Measurements from ENCODE around the gene IER5. TPM values are rescaled to one million over a fixed set of nuclear protein-coding genes. Genes with fewer than 3 reads are reported as not detected.
A peak's percentile ranks its signal among the peaks of the same experiment; 100 is the strongest.

Gene IER5
- total RNA-seq, 1 experiment from 2014 or later = 20.4 TPM

- Histone ChIP-seq H3K4me3 (ENCODE audit: low read depth in 2 of 2, low read length in 2 of 2) (no peak overlapping the region), H3K9me3 (ENCODE audit: control insufficient read depth, insufficient read depth, low read depth, low read length) (no peaks in the 10 kb centered on the region), H3K27me3 (ENCODE audit: control insufficient read depth, insufficient read depth, low read length) (no peaks in the 10 kb centered on the region; the same call in 1 of the 2 replicates), H3K36me3 (ENCODE audit: control insufficient read depth, insufficient read depth, low read length) (no peaks in the 10 kb centered on the region), H3K27ac (ENCODE audit: low read length) (no peak overlapping the region), H3K4me1 (ENCODE audit: control insufficient read depth, insufficient read depth, low read length) (no peaks in the 10 kb centered on the region)
- DNase-seq (ENCODE audit: low read depth, low spot score) = no peak
- no TSS peak for BruUV-seq (replicated peaks)
- intact Hi-C loops (cut with micrococcal nuclease; ENCODE audit: unreplicated experiment) (no loop called here), in situ Hi-C loops (cut with HindIII; ENCODE audit: low pct_unique_long_range_greater_than_20kb, low sequenced_read_pairs) (no loop called here)
- ChIA-PET CTCF (no interaction called here), POLR2A (no interaction called here)
- no peak for TF ChIP-seq TCF7L2 (IDR thresholded peaks at IDR 0.05; ENCODE audit: low read depth, low read length)
- TF ChIP-seq REST (IDR thresholded peaks at IDR 0.05; ENCODE audit: insufficient read depth in 1 of 2, low read depth in 2 of 2, low read length in 1 of 2) = no peak
- TF ChIP-seq CTCF (IDR thresholded peaks at IDR 0.05) = no peak
- no peak for TF ChIP-seq SIN3A (IDR thresholded peaks at IDR 0.05; ENCODE audit: borderline replicate concordance, insufficient read depth, low read depth, low read length)
- no peak for TF ChIP-seq POLR2AphosphoS5 (IDR thresholded peaks at IDR 0.05; ENCODE audit: low read depth, low read length)
- no peak for ATAC-seq
Observed at GRCh38 chr1:181064702-181065101, 23.8 kb upstream of the IER5 start.

GRCh38 chr1:181073638-181074037 lies 14.9 kb upstream of the IER5 start:
- Histone ChIP-seq H3K4me1 (ENCODE audit: control insufficient read depth, insufficient read depth, low read length) (0 out of 2 replicates have a peak, but pooled peaks cover 3% of the 10 kb centered on the region), H3K27me3 (ENCODE audit: control insufficient read depth, insufficient read depth, low read length) (no peaks in the 10 kb centered on the region), H3K36me3 (ENCODE audit: control insufficient read depth, insufficient read depth, low read length) (no peaks in the 10 kb centered on the region), H3K4me3 (ENCODE audit: low read depth in 2 of 2, low read length in 2 of 2) (no peak overlapping the region), H3K9me3 (ENCODE audit: control insufficient read depth, insufficient read depth, low read depth, low read length) (no peaks in the 10 kb centered on the region), H3K27ac (ENCODE audit: low read length) (no peak overlapping the region)
- in situ Hi-C loops (cut with HindIII; ENCODE audit: low pct_unique_long_range_greater_than_20kb, low sequenced_read_pairs) = no loop called here
- ATAC-seq (peak; percentile 24; the same call in 1 of the 2 replicates), DNase-seq (ENCODE audit: low read depth, low spot score) (no peak)
- BruUV-seq (replicated peaks) = no TSS peak
- intact Hi-C loops (cut with micrococcal nuclease; ENCODE audit: unreplicated experiment) = no loop called here
- POLR2A ChIA-PET = no interaction called here
- no peak for TF ChIP-seq POLR2AphosphoS5 (IDR thresholded peaks at IDR 0.05; ENCODE audit: low read depth, low read length)
- no peak for TF ChIP-seq TCF7L2 (IDR thresholded peaks at IDR 0.05; ENCODE audit: low read depth, low read length)
- no peak for TF ChIP-seq CTCF (IDR thresholded peaks at IDR 0.05)
- no peak for TF ChIP-seq SIN3A (IDR thresholded peaks at IDR 0.05; ENCODE audit: borderline replicate concordance, insufficient read depth, low read depth, low read length)
- no peak for TF ChIP-seq REST (IDR thresholded peaks at IDR 0.05; ENCODE audit: insufficient read depth in 1 of 2, low read depth in 2 of 2, low read length in 1 of 2)
- CTCF ChIA-PET = no interaction called here
